ENCODE data around the gene TP53I11. TPM values are rescaled to one million over a fixed set of nuclear protein-coding genes. Genes with fewer than 3 reads are reported as not detected.

TP53I11 gene
- total and polyA plus RNA-seq, 2 experiments from 2014 or later: 112 to 155 TPM

DNA sequence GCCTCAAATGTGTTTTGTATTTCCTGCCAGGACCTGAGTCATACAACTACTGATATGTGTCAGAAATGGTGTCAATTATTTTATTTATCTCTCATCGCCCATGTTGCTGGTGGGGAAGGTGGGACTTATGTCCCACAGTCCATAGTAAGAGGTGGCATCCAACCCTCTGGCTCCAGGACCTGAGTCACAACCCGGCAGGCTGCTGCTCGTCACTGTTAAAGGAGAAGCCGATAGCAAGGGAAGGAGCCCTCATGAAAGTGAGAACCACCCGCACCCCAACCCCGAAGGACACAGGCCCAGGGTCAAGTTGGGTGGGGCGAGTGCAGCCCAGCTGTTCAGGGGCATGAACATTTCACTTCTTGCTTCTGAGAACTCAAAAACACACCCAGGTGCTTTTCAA, 33.1 kb upstream of the TP53I11 start:
- no peaks in the 10 kb centered on the region for H3K9me3 ChIP-seq (ENCODE audit: low read depth)
- DNase-seq (ENCODE audit: low read depth in 1 of 2, low spot score in 1 of 2): no peak

DNA sequence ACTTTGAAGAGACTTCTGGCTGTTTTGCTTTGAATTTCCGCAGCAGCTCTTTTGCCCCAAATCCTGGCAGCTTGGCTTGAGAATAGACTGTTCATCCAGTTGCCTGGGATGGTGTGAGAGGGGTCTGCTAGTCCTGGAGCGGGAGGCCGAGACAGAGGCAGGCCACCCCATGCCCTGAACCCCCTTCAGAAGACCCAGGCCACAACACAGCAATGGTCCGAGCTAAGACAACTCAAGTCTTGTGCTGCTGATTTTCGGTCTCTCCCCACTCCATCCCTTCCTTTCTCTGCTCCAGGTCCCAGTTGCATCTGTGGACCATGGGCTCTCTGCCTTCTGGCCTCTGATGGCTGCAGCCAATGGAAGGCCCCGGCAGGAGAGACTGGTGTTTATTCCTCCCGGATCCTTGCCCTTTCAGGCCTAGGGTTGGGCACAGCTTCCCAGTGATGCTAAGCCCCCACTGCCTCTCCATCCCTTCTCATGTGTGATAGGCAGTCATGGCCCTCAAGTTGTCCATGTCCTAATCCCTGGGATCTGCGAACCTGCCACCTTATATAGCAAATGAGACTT, 31.9 kb upstream of the TP53I11 start:
- Histone ChIP-seq H3K9me3 (ENCODE audit: low read depth) (no peaks in the 10 kb centered on the region), H3K27me3 (no peaks in the 10 kb centered on the region), H3K4me1 (ENCODE audit: low read depth) (peaks cover 5% of the 10 kb centered on the region), H3K36me3 (no peaks in the 10 kb centered on the region), H3K4me3 (no peak overlapping the region), H3K27ac (no peak overlapping the region)
- TF ChIP-seq, protein P1, sequence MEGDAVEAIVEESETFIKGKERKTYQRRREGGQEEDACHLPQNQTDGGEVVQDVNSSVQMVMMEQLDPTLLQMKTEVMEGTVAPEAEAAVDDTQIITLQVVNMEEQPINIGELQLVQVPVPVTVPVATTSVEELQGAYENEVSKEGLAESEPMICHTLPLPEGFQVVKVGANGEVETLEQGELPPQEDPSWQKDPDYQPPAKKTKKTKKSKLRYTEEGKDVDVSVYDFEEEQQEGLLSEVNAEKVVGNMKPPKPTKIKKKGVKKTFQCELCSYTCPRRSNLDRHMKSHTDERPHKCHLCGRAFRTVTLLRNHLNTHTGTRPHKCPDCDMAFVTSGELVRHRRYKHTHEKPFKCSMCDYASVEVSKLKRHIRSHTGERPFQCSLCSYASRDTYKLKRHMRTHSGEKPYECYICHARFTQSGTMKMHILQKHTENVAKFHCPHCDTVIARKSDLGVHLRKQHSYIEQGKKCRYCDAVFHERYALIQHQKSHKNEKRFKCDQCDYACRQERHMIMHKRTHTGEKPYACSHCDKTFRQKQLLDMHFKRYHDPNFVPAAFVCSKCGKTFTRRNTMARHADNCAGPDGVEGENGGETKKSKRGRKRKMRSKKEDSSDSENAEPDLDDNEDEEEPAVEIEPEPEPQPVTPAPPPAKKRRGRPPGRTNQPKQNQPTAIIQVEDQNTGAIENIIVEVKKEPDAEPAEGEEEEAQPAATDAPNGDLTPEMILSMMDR (IDR thresholded peaks at IDR 0.05; ENCODE audit: low read depth, low read length): no peak
- DNase-seq (ENCODE audit: low read depth in 1 of 2, low spot score in 1 of 2): no peak

More for the DNA sequence above, 33.1 kb upstream of the TP53I11 start:
- H3K4me1 ChIP-seq (ENCODE audit: low read depth): no peaks in the 10 kb centered on the region
- TF ChIP-seq, protein P1 (IDR thresholded peaks at IDR 0.05; ENCODE audit: low read depth, low read length): no peak
- no peaks in the 10 kb centered on the region for H3K36me3 ChIP-seq
- H3K4me3 ChIP-seq: no peak overlapping the region
- H3K27me3 ChIP-seq: no peaks in the 10 kb centered on the region
- no peak overlapping the region for H3K27ac ChIP-seq

DNA sequence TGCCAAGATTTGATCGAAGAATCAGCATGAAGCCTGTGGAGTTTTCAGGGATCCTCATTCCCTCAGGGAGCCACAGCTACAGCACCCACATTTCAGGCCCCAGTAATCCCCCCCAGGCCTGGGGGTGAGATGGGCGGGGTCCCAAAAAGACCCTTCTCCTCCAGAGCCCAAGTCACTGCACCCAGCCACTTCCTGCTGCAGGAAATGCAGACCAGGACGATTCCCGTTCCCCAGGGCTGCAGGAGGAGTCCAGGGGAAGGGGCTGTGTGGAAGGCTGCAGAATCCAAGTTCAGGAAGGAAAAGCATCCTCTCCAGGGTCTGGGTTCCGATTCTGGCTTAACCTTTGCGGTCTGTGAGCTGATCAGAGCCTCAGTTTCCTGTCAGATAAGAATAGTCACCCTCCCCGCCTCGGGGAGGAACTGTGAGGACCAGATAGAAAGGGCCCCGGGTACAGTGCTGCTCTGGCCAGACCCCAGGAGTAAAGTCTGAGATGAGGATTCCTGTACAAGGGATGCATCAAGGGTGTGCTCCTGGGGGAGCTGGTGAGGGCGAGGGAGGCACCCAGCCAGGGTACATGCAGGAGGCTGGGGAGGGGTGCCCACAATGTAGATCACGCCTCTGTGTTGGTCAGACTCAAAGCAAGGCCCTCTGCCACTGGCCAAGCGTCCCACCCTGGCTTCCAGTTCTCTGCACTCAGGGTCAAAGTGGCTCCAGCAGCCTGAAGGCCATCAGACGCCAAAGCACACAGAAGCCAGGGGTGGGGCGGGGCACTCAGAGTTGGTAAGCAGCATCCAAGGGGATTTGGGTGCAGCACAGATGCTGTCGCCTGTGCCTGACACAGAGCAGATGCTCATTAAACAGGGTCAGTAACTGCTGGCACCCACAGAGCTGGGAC, 30.1 kb upstream of the TP53I11 start:
- no peak for DNase-seq (ENCODE audit: low read depth in 1 of 2, low spot score in 1 of 2)
- H3K36me3 ChIP-seq: no peaks in the 10 kb centered on the region
- H3K4me3 ChIP-seq: no peak overlapping the region
- H3K4me1 ChIP-seq (ENCODE audit: low read depth): peaks cover 16% of the 10 kb centered on the region
- H3K9me3 ChIP-seq (ENCODE audit: low read depth): no peaks in the 10 kb centered on the region
- H3K27ac ChIP-seq: no peak overlapping the region
- TF ChIP-seq, protein P1 (IDR thresholded peaks at IDR 0.05; ENCODE audit: low read depth, low read length): no peak
- no peaks in the 10 kb centered on the region for H3K27me3 ChIP-seq

DNA sequence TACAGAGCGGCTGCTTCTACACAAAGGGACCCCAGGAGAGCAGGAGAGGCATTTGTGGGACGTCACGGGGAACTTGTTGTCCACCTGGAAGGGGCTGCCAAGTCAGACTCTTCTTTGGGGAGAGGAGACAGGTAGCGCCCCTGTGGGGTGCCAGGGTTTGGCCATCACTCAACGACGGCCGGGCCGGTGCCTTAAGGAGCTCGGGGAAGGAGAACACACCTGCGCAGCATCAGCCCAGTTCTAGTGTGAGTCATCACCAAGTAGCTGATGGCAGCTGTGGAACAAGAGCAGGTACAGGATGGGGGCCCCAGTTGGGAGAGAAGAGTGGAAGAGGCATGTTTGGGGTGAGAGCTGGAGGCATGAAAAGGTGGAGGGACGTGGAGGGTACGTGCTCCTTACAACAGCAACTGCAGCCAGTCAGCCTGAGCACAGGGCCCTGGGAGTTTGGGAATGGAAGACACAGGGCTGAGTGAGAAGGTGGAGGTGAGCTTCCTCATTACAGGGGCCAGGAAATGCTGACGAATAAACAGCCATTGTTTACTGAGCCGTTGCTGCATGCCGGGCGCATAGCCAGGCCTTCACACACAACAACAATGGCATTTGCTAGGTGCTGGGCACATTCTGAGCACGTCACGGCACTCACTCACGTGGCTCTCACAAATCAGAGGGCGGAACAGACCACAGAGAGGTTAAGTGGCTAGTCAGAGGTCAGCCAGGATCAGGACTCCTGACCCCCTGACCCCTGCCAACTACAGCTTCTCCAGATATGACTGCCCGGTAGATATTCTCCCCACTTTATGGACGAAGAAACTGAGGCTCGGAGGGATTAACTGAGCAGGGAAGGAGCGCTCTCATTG, 29.1 kb upstream of the TP53I11 start:
- H3K27me3 ChIP-seq: no peaks in the 10 kb centered on the region
- H3K36me3 ChIP-seq: no peaks in the 10 kb centered on the region
- H3K4me3 ChIP-seq: no peak overlapping the region
- H3K27ac ChIP-seq: no peak overlapping the region
- no peaks in the 10 kb centered on the region for H3K9me3 ChIP-seq (ENCODE audit: low read depth)
- DNase-seq (ENCODE audit: low read depth in 1 of 2, low spot score in 1 of 2): no peak
- peaks cover 16% of the 10 kb centered on the region for H3K4me1 ChIP-seq (ENCODE audit: low read depth)
- TF ChIP-seq, protein P1 (IDR thresholded peaks at IDR 0.05; ENCODE audit: low read depth, low read length): no peak

DNA sequence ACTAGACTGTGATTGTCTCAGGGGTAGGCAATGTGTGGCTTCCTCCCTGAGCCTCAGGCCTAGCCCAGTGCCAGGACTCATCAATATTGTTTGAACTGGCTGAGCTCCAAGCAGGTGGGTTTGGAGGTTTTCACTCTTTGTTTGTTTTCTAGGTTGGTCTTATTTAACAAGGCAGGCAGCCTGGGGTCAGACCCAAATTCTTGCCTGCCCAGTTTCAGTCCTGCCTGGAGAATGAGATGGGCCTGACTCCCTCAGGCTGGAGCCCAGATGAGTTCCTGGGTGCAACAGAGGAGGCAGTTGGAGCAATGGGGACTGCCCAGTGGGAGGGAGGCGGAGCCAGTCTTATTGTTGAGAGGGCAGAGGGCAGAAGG, 28.3 kb upstream of the TP53I11 start:
- Histone ChIP-seq H3K36me3 (no peaks in the 10 kb centered on the region), H3K27ac (peak overlapping the region; percentile 2), H3K4me3 (no peak overlapping the region), H3K4me1 (ENCODE audit: low read depth) (peaks cover 16% of the 10 kb centered on the region), H3K9me3 (ENCODE audit: low read depth) (no peaks in the 10 kb centered on the region), H3K27me3 (no peaks in the 10 kb centered on the region)
- no peak for DNase-seq (ENCODE audit: low read depth in 1 of 2, low spot score in 1 of 2)
- TF ChIP-seq, protein P1 (IDR thresholded peaks at IDR 0.05; ENCODE audit: low read depth, low read length): no peak
